Endothelial cell of umbilical vein (primary cell): ENCODE measurements around the gene CLDN11. TPM values are rescaled to one million over a fixed set of nuclear protein-coding genes. Genes with fewer than 3 reads are reported as not detected.

Source experiments
- BruUV-seq: library from RNA; stranded (reverse); fragments of 400-500 nt; replicated peaks from 2 replicates; lab custom pipeline; 2021; lab: Mats Ljungman, UMichigan
- CTCF ChIA-PET: fragments of 300-600, 350-600 bp; sonication (Branson Sonifier 250); formaldehyde crosslinking; loops from one replicate; lab custom pipeline; 2021; ENCODE audit warnings: antibody characterized with exemption, inconsistent platforms; lab: Charles Lee
- POLR2A ChIA-PET: fragments of 300-600, 350-600 bp; sonication (Branson Sonifier 250); formaldehyde crosslinking; loops from one replicate; lab custom pipeline; 2021; ENCODE audit warnings: antibody characterized with exemption, inconsistent platforms; lab: Charles Lee
- DNase-seq: peaks from one replicate; pipeline ENCODE4 v3.0.0-alpha.2; 2011; ENCODE audit warnings: low read depth, low spot score
- FAIRE-seq: peaks from 2 replicates; lab custom pipeline; 2011; peaks lifted over from hg19 to GRCh38; lab: Jason Lieb, UNC
- H2AFZ ChIP-seq: 2 replicates; pipeline ENCODE4 v1.6.0; 2012; ENCODE audit warnings: low read depth, low read length, control low read depth, inconsistent platforms
- H3K27ac ChIP-seq: 2 replicates; pipeline ENCODE4 v1.5.1; 2011; ENCODE audit warnings: low read depth, mild to moderate bottlenecking, control low read depth, low read length, moderate library complexity; ENCODE audit not compliant: insufficient read depth
- H3K27me3 ChIP-seq, 2 experiments: 2 replicates each; pipeline versions ENCODE4 v1.6.0 to v1.6.1; 2011; ENCODE audit warnings: low read length in 2 of 2, mixed read lengths in 1 of 2; ENCODE audit not compliant: control insufficient read depth in 2 of 2, insufficient read depth in 2 of 2
- H3K36me3 ChIP-seq, 2 experiments: 2 replicates in 1 of 2; 3 replicates in 1 of 2; pipeline ENCODE4 v1.5.1; 2011; ENCODE audit warnings: low read length in 2 of 2, mild to moderate bottlenecking in 1 of 2, moderate library complexity in 1 of 2; ENCODE audit not compliant: control insufficient read depth in 2 of 2, insufficient read depth in 2 of 2; ENCODE audit errors: extremely low read depth in 1 of 2
- H3K4me1 ChIP-seq: 3 replicates; pipeline ENCODE4 v1.5.1; 2011; ENCODE audit warnings: mild to moderate bottlenecking, low read length; ENCODE audit not compliant: control insufficient read depth, insufficient read depth; ENCODE audit errors: extremely low read depth
- H3K4me2 ChIP-seq: 2 replicates; pipeline ENCODE4 v1.6.1; 2011; ENCODE audit warnings: low read length, control low read depth, mixed read lengths; ENCODE audit not compliant: insufficient read depth
- H3K4me3 ChIP-seq, 3 experiments: fragments of 200-600 bp in 1 of 3; sonication (generic), shearing (Covaris generic) in 1 of 3; replicated peaks in 1 of 3; 2 replicates each; pipeline ENCODE4 v1.5.1; 2011 to 2016; ENCODE audit warnings: control low read depth in 3 of 3, low read length in 3 of 3, mild to moderate bottlenecking in 2 of 3, inconsistent platforms in 1 of 3, low read depth in 1 of 3, moderate library complexity in 1 of 3; ENCODE audit not compliant: insufficient read depth in 1 of 3
- H3K79me2 ChIP-seq: 2 replicates; pipeline ENCODE4 v1.6.0; 2012; ENCODE audit warnings: low read length, inconsistent platforms; ENCODE audit not compliant: control insufficient read depth, insufficient read depth
- H3K9ac ChIP-seq: replicated peaks from 2 replicates; pipeline ENCODE3; 2011; ENCODE audit warnings: low read length, control low read depth; ENCODE audit not compliant: insufficient read depth; ENCODE audit errors: extremely low read depth
- H3K9me1 ChIP-seq: replicated peaks from 3 replicates; pipeline ENCODE4 v1.6.0; 2011; ENCODE audit warnings: mild to moderate bottlenecking, low read length; ENCODE audit not compliant: control insufficient read depth, insufficient read depth; ENCODE audit errors: extremely low read depth
- H3K9me3 ChIP-seq: replicated peaks from 2 replicates; pipeline ENCODE4 v1.5.1; 2012; ENCODE audit warnings: low read length, inconsistent platforms; ENCODE audit not compliant: control insufficient read depth, insufficient read depth
- H4K20me1 ChIP-seq: replicated peaks from 2 replicates; pipeline ENCODE3; 2011; ENCODE audit warnings: mild to moderate bottlenecking, low read length; ENCODE audit not compliant: control insufficient read depth, insufficient read depth; ENCODE audit errors: extremely low read depth
- EZH2 ChIP-seq: IDR thresholded peaks from 2 replicates; pipeline ENCODE4 v1.6.1; 2012; ENCODE audit warnings: borderline replicate concordance, low read depth, mild to moderate bottlenecking, moderate library complexity, low read length, inconsistent platforms; ENCODE audit not compliant: severe bottlenecking
- FOS ChIP-seq: IDR thresholded peaks from 2 replicates; pipeline ENCODE4 v1.6.1; 2011; ENCODE audit warnings: mild to moderate bottlenecking, low read length, moderate library complexity, borderline replicate concordance; ENCODE audit not compliant: insufficient read depth
- GATA2 ChIP-seq: IDR thresholded peaks from 2 replicates; pipeline ENCODE4 v1.7.0; 2011; ENCODE audit warnings: low read depth, mild to moderate bottlenecking, moderate library complexity, mixed read lengths, low read length; ENCODE audit not compliant: insufficient read length, insufficient read depth
- JUN ChIP-seq: IDR thresholded peaks from 2 replicates; pipeline ENCODE4 v1.6.1; 2011; ENCODE audit warnings: borderline replicate concordance, low read depth; ENCODE audit not compliant: insufficient read length, insufficient read depth
- MYC ChIP-seq: IDR thresholded peaks from one replicate; pipeline ENCODE4 v1.6.1; 2011; ENCODE audit warnings: mild to moderate bottlenecking, low read depth, low read length
- POLR2A ChIP-seq: IDR thresholded peaks from 2 replicates; pipeline ENCODE4 v1.6.1; 2012; ENCODE audit warnings: low read depth, mild to moderate bottlenecking, control low read depth, low read length
- POLR2AphosphoS5 ChIP-seq: IDR thresholded peaks from 2 replicates; pipeline ENCODE4 v1.6.1; 2012; ENCODE audit warnings: low read depth, mild to moderate bottlenecking, control low read depth, low read length, moderate library complexity; ENCODE audit not compliant: insufficient read depth
- dilution Hi-C: fragments of 300-500 bp; cut with MboI; formaldehyde crosslinking; loops from one replicate; pipeline ENCODE4 v1.15.0; 2019; ENCODE audit warnings: low sequenced_read_pairs; ENCODE audit not compliant: extremely low pct_ligation_motif_present
- intact Hi-C: fragments of 100-400 bp; cut with micrococcal nuclease; formaldehyde crosslinking; loops from one replicate; pipeline ENCODE4 v1.10.0; 2022
- polyA plus RNA-seq, 4 experiments: library from polyadenylated mRNA; depleted of rRNA in 3 of 4; stranded (reverse) in 3 of 4; unstranded in 1 of 4; fragments of >200 nt; gene quantifications; 2 replicates each; pipeline versions ENCODE4 v1.2.1 to v1.2.3, GENCODE V29; 2011 to 2012; ENCODE audit warnings: missing spikeins in 1 of 4
- total RNA-seq: library from RNA; stranded (reverse); gene quantifications from 2 replicates; pipeline ENCODE4 v1.2.3, GENCODE V29; 2021
- TF ChIP-seq, protein P1 (sequence below), 2 donors: IDR thresholded peaks; 1 replicate in 1 of 2; 2 replicates in 1 of 2; pipeline ENCODE4 v1.5.1; 2011; ENCODE audit warnings: low read length in 2 of 2, mild to moderate bottlenecking in 2 of 2, moderate library complexity in 2 of 2, control low read depth in 1 of 2, inconsistent platforms in 1 of 2, low read depth in 1 of 2; ENCODE audit not compliant: insufficient read depth in 1 of 2; ENCODE audit errors: extremely low read depth in 1 of 2
- TF ChIP-seq, protein P2 (sequence below): IDR thresholded peaks from 2 replicates; pipeline ENCODE4 v1.6.1; 2011; ENCODE audit not compliant: insufficient read depth, insufficient read length

Gene CLDN11
- total and polyA plus RNA-seq, 2 donors (not counting 3 experiments of a cell fraction or from before 2014, with no cell fraction given), result 147 to 395 TPM

DNA sequence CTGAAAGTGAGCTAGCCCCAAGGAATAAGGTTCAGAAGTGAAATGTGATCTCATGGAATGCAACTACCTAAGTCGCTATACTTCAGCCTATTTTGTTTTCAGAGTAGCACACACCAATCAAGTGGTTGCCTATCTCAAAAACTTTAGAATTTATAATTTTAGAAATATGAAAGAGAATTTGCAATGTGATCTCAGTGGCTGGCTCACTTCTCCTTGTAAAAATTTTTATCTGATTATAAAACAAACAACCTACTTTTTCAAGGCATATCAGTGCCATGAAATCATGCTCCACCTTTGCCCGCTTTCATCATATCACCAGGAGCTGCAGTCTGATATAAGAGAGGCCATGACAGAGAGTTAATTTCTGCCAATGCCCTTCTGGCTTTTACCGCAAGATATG lies 47.3 kb downstream of the CLDN11 start:
- Histone ChIP-seq H3K27me3 (no peaks in the 10 kb centered on the region), H3K9me1 (no peaks in the 10 kb centered on the region), H3K4me1 (no peaks in the 10 kb centered on the region), H3K4me3 (no peak overlapping the region), H2AFZ (no peak overlapping the region), H3K9me3 (no peaks in the 10 kb centered on the region), H3K27ac (no peak overlapping the region), H3K36me3 (no peaks in the 10 kb centered on the region), H3K9ac (no peak overlapping the region), H3K79me2 (no peaks in the 10 kb centered on the region), H4K20me1 (no peaks in the 10 kb centered on the region), H3K4me2 (no peak overlapping the region)
- ChIA-PET POLR2A (interaction anchor here (0.6 kb wide), 1 partner anchor 393 kb away, joined by 4 read pairs; no protein-coding TSS in a partner anchor), CTCF (interaction anchor here (0.8 kb wide), 1 partner anchor 343 kb away, joined by 3 read pairs; no protein-coding TSS in a partner anchor)
- FAIRE-seq (peak; percentile 43), DNase-seq (no peak)
- dilution Hi-C loops (no loop called here), intact Hi-C loops (no loop called here)
- TF ChIP-seq, protein P1, sequence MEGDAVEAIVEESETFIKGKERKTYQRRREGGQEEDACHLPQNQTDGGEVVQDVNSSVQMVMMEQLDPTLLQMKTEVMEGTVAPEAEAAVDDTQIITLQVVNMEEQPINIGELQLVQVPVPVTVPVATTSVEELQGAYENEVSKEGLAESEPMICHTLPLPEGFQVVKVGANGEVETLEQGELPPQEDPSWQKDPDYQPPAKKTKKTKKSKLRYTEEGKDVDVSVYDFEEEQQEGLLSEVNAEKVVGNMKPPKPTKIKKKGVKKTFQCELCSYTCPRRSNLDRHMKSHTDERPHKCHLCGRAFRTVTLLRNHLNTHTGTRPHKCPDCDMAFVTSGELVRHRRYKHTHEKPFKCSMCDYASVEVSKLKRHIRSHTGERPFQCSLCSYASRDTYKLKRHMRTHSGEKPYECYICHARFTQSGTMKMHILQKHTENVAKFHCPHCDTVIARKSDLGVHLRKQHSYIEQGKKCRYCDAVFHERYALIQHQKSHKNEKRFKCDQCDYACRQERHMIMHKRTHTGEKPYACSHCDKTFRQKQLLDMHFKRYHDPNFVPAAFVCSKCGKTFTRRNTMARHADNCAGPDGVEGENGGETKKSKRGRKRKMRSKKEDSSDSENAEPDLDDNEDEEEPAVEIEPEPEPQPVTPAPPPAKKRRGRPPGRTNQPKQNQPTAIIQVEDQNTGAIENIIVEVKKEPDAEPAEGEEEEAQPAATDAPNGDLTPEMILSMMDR (IDR thresholded peaks at IDR 0.05; ENCODE audit: extremely low read depth in 1 of 2, insufficient read depth in 1 of 2, low read depth in 1 of 2, low read length in 2 of 2), result no peak
- TF ChIP-seq FOS, result no peak
- TF ChIP-seq POLR2A, result no peak
- TF ChIP-seq POLR2AphosphoS5, result no peak
- TF ChIP-seq MYC, result no peak
- TF ChIP-seq, protein P2, sequence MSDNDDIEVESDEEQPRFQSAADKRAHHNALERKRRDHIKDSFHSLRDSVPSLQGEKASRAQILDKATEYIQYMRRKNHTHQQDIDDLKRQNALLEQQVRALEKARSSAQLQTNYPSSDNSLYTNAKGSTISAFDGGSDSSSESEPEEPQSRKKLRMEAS, result no peak
- TF ChIP-seq EZH2, result no peak
- no peak for TF ChIP-seq JUN
- TF ChIP-seq GATA2, result no peak
- BruUV-seq, result no TSS peak
